Measurements from ENCODE around the gene PLCZ1.
"Not testable (repeated sequence)": the region's sequence is repeated elsewhere in the genome, so short reads cannot be mapped to it uniquely, and the experiment has no call there.

The PLCZ1 gene, protein sequence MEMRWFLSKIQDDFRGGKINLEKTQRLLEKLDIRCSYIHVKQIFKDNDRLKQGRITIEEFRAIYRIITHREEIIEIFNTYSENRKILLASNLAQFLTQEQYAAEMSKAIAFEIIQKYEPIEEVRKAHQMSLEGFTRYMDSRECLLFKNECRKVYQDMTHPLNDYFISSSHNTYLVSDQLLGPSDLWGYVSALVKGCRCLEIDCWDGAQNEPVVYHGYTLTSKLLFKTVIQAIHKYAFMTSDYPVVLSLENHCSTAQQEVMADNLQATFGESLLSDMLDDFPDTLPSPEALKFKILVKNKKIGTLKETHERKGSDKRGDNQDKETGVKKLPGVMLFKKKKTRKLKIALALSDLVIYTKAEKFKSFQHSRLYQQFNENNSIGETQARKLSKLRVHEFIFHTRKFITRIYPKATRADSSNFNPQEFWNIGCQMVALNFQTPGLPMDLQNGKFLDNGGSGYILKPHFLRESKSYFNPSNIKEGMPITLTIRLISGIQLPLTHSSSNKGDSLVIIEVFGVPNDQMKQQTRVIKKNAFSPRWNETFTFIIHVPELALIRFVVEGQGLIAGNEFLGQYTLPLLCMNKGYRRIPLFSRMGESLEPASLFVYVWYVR

DNA sequence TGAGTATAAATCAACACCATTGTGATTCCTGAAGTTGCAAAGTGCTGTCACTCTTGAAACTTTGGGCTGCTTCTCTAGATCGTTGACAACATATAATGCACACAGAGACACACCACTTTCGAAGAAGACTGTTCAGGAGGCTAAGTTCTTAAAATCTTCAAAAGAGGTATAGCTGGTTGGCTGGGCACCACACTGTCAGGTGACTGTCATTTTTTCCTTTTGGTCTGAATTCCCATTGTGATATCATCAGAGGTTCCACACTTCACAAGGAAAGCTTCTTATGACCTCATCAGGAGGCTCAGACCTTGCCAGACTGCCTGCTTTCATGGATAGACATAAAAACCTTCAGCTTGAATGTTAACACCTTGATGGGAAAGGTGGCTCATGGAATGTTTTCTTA is at the start of gene PLCZ1, which contains the start of gene CAPZA3:
Gene PLCZ1 (minus strand): TSS at position 194 of the 400 bp plus-strand sequence. CDS start 641 bp downstream, outside the sequence.
Gene CAPZA3 (plus strand): TSS at position 301 of the 400 bp plus-strand sequence. CDS start 150 bp downstream, outside the sequence.
- no peak for DNase-seq

DNA sequence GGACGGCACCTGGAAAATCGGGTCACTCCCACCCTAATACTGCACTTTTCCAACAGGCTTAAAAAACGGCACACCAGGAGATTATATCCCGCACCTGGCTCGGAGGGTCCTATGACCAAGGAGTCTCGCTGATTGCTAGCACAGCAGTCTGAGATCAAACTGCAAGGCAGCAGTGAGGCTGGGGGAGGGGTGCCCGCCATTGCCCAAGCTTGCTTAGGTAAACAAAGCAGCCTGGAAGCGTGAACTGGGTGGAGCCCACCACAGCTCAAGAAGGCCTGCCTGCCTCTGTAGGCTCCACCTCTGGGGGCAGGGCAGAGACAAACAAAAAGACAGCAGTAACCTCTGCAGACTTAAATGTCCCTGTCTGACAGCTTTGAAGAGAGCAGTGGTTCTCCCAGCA is 47.7 kb upstream of the PLCZ1 start:
- DNase-seq: not testable (repeated sequence)

DNA sequence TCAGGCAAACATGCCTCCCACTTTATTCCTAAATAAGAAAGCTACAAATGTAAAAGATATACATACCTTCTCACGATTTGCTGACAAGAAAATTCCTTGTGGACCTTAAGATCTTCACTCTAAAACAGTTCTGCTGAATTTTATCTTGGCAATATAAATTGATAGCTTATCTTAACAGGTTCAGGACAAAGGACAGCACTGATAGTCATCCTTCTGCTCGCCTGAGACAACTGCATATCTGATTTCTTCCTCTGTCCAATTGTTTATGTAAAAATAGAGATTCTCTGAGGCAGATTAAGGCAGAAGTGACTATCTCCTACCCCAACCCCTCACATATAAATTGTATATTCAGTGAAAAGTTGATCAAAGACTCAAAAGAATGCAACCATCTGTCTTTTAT is 45.0 kb upstream of the PLCZ1 start:
- no peak for DNase-seq

DNA sequence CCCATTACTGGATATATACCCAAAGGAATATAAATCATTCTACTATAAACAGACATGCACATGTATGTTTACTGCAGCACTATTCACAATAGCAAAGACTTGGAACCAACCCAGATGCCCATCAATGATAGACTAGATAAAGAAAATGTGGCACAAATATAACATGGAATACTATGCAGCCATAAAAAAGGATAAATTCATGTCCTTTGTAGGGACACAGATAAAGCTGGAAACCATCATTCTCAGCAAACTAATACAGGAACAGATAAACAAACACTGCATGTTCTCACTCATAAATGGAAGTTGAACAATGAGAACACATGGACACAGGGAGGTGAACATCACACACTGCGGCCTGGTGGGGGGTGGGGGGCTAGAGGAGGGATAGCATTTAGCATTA is 28.7 kb upstream of the PLCZ1 start:
- not testable (repeated sequence) for DNase-seq

DNA sequence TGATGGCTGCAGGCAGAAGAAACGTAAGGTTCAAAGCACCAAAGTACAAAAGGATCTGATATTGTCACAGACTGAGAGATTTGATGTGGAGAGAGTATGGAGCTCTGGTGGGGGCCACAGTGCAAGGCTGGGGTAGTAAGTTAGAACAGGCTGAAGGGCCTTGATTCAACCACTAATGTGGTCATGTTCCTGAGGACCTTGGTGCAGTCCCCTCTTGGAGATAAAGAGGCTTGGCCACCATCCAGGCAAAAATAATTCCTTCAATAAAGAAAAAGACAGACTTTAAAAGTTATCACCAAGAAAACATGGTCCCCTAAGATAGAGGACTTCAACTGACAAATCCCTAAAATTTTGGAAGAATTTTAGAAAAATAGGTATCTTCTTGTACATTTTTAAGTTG is 17.5 kb upstream of the PLCZ1 start:
- no peak for DNase-seq

DNA sequence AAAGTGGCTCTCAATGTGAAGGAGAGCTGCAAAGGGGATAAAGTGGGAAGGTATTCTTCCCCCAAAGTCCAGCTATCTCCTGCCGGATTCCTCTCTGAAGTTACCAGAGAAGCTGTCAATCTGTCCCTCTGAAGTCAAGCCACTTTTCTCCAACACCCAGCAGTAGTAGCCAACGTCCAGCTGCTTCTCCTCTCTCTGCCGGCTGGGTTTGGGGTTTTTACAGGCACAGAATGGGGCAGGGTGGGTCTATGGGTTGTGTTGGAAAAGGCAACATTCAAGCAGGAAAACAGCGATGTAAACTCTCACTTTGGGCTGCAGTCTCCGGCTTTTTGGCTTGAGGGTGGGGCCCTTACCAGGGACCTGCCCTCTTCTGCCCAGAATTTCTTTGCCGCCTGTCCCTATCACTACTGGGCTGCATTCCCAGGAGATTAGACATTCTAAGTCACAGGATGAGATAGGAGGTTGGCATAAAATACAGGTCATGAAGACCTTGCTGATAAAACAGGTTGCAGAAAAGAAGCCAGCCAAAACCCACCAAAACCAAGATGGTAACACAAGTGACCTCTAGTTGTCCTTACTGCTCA is 16.4 kb upstream of the PLCZ1 start:
- DNase-seq: no peak

DNA sequence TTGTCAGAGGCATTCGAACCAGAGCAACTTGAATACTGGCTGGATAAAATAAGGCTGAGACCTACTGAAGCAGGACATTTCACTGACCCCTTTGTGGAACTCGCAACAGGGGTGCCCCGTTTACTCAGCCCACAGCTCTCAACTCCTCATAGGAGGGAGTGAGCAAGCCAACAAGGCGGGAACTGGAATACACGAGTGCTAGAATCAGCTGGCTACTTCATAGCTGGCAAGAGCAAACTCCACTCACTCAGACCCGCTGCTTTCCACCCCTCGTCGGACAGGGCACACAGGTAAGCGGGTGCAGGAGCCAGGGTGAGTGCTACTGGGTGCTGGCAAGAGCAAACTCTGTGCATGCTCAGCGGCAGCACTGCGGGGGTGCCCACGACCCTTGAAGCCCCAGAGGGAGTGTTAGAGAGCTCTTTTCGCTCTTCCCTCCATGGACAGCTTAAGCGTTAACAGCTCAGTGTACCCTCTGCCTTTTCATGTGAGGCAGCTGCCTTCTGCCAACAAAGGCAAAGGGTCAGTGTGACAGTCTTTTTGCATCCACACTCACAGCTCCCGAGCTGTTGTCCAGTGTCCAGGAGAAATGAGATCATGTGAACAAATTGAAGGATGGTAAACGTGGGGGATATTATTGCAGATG is 15.8 kb upstream of the PLCZ1 start:
- no peak for DNase-seq

DNA sequence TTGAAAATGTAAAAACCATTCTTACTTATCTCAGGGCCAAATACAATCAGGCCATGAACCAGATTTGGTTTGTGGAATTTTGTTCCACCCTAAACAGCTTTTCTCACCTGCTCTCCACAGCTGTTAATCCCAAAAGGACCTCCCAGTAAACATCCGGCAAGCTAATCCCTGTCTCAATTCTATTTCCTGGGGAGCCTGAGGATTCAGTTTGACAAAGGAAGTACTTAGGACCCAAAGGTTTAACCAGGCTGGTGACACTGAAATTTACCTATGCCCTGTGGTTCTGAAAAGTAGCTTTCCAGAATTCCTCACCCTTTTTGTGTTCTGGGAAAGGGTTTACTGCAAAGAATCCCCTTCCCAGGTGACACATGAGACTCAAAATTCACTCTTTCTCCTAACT is 15.1 kb upstream of the PLCZ1 start:
- DNase-seq: no peak

DNA sequence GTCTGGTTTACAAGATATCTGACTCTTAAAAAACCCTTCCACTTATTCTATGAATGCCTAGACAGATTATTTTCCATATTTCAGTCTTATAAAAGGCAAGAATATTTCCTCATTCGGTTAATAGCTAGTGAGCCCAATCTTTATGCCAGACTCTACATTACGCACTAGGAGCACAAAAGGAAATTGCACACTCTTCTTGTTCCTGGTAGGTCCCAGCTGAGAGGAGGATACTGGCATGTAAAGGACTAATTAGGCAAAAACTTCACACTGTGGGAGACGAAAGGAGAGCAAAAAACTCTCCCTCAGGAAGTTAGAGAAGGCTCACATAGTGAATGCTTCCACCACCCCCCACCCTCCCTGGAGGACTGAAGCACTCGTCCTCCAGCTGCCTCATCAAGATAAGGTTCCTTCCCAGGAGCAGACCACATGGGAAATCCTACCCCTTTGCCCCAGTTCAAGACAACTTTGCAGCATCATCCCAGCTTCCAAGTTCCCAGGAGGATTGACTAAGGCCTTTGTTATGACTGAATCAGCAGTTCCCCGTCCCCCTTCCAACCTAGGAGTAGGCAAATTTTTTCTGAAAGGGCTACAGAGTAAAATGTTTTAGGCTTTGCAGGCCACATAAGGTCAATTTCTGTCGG is 14.6 kb upstream of the PLCZ1 start:
- no peak for DNase-seq

DNA sequence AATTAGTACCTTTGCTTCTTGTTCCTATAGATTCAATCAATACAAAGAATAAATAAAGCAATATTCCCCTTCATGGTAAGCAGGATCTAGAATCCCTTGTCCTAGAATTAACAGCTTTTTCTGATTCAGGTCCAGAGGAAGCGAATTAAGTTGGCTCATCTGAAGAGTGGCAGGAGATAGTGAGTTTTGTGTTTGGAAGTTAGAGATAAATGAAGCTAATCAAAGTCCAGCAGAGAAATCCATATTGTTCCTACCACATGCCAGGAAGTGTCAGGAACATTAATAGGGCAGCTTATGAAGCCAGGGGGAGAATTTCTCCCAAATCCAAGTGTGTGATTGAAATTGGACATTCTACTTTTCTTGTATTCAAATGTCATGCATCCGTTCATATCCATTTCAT is 14.1 kb upstream of the PLCZ1 start:
- DNase-seq: no peak

DNA sequence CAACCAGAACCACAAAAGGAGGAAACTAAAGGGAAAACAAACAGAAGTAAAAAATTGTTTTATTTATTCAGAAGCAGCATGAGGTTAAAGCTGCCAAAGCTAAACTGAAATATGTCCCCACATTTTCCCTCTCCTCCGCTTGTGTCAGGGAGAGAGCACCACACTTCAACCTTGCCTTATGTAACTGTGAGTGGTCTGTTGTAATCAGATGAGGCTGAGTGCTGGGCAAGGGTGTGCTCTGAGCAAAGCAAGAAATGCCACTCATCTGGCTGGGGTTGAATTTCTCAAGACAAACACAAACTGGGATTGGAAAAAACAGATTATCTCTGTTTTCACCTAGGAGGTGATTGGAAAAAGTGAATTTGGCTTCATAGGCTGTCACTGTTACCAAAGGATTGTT is 12.3 kb upstream of the PLCZ1 start:
- DNase-seq: no peak

DNA sequence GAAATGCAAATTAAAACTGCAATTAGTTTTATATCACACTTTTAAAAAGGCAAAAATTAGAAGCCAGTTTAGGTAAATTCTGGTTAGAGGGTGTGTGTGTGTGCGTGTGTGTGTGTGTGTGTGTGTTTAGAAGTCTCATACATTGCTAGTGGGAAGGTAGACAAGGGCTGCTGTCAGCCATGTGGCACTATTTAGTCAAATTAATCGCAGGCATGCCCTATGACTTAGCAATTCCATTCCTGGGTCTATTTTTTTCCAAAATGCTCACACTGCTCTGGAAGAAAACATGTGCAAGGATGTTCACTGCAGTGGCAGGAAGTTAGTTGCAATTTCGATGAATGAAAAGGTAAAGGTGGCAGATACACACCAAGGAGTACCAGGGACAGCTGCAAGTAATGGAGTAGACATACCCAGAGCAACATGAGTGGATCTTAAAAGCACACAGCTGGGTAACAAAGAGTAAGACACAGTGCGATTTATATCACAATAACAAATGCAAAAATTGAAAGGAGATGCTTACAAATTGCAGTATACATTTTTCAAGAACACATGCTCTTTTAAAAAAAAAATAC is 11.7 kb upstream of the PLCZ1 start:
- no peak for DNase-seq

DNA sequence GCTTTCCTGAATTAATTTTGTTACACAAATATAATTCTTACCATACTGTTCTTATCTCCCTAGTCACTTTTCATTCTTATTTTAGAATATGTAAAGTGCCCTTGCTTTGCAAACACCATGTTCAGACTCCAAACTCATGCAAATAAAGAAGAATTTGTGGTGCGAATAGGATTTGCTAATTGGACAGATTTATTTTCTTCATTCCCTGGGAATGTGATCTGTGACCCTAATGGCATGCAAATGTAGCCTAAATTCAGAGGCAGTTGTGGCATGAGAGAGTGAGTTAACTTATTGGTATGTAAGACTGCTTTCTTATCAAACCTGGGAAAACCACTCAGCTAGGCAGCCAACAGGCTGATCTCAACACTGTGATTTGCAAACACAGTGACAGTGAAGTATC is 10.1 kb upstream of the PLCZ1 start:
- no peak for DNase-seq

DNA sequence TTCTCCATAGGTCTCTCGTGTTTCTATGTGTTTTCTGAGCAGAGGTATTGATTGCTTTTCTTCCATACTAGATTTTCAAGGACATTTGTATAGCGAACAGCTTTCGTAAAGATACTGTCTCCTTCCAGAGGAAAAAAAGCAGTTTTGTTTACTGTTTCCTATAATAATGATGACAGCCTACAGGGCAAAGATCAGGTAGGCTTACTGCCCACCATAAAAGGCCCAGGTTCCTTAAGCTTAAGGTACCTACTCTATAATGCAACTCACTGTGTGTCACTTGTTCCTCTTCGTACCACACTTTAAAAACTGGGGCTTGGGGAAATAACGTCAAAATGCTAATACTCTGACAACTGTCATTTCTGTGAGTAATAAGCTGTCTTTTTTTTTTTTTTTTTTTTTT is 6.7 kb downstream of the PLCZ1 start:
- no peak for DNase-seq

DNA sequence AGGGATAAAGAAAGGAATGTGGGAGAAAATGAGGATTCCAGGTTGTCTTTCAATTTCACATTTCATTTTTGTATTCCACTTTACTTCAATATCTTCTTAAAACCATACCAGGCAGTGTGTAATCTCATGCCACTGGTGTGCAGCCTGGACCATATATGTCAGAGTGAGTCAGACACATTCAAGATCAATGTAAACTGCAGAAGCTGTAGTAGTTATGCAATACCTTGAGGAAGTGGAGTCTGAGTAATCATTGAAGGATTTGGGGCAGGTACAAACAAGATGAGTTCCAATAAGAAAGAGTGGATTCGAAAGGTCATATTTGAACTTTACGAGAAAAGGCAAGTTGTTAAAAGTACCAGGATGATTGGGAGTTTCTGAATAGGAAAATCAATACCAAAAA is 14.1 kb downstream of the PLCZ1 start:
- no peak for DNase-seq

DNA sequence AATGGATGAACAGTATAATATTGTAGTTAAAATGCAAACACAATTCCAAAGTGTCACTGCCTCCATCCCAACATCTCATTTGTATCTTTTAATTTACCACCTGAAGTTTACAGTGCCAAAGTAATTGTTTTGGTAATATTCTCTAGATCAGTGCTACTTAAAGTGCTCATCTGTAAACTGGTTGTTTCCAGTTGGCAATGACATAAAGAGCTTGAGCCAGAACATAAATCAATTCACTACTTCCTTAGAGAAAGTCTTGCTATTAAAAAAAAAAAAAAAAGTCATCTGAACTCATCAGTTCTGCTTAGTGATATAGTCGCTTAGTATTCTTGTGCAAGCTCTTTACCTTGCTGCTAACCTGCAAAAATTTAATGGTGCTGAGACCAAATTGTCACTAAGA is 16.4 kb downstream of the PLCZ1 start:
- DNase-seq: no peak

DNA sequence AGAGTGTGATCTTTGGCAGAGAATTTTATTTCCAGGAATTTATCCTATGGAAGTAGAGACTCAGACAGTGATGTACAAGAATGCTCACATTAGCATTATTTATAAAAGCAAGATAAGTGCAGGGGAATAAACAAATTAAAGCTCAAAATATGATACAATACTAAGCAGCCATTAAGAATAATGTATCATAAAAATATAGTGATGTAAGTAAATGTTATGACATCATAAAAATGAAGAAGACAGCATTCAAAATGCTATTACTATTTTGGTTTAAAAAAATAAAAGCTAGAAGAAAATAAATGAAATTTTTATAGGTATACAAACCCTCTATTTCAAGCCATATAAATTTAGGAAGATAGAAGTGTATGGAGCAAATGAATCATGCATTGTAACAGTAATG is 17.1 kb downstream of the PLCZ1 start:
- no peak for DNase-seq

DNA sequence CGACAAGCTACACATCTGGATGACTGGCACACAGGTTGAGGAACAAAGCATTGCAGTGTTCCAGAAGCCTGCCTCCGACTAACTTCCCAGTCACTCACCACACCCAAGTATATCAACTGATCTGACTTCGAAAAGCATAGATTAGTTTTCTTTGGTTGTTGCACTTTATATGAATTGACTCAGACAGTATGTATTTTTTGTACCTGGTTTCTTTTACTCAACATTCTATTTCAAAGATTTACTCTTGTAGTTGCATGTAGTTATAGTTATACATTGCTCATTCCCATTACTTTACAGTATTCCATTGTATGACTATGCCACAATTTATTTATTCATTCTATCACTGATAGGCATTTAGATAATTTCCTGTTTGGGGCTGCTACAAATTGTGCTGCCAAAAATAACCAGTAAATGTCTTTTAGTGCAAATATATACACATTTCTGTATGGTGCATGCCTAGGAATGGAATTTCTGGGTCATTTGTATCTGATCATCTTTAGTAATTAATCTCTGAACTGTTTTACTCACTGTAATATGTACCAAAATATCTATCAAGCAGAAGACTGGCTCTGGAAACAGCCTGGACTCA is 17.8 kb downstream of the PLCZ1 start:
- no peak for DNase-seq

DNA sequence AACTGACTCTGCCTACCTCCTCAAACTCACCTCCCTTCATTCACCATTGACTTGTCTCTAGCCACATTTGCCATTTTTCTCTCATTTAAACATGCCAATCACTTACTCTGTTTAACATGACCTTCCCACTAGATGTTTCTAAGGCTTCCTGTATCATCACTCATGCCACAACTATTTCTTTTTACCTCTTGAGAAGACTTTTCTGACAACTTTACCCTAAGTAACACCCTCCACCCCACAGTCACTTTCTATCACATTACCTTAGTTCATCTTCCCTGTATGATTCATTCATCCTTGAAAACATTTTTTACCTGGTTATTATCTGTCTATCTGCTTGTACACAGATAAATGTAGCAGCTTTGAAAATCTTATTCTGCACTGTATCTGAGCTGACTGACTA is 19.4 kb downstream of the PLCZ1 start:
- DNase-seq: no peak

DNA sequence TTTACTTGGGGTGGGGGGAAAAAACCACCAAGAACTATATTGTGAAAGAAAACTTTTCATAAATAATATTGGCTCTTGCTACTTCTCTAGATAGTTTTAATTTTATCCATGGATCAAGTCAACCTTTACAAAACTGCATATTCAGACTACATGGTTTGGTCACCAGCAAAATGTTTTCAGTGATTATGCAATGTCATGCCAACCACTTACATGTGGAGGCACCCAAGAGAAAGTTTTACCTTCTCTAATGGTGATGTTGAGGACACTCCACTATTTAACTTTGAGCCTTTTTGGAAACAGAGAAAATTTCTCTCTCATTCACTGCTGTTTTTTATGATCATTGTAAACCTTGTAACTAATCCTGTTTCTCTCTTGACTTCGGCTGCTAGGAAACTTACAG is 21.6 kb downstream of the PLCZ1 start:
- DNase-seq: no peak

DNA sequence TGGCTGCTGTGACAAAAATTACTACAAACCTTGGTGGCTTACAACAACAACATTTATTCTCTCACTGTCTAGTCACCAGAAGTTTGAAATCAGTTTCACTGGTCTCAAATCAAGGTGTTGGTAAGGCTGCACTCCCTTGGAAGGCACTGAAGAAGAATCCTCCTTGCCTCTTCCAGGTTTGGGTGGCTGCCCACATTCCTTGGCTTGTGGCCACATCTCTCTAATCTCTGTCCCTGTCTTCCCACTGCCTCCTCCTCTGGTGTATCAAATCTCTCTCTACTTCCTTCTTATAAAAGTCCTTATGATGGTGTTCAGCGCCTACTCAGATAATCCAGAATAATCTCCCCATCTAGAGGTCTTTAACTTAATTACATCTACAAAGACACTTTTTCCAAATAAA is 31.0 kb downstream of the PLCZ1 start:
- DNase-seq: no peak

DNA sequence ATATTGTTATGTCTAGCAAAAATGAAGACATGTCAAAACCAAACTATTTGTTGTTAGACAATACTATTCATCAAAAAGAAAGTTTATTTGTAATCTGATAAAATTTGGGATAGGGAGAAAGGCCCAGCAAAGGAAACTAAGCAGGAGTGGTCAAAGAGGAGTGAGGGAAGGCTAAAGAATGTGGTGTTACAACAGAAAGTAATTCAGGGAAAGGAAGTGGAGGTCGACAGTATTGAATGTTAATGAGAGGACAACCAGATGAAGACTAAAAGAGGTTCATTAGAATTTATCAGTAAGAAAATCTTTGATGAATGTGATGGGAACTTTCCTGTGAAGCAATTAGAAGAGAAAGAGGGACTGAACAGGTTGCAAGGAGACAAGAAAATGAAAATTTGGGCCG is 33.9 kb downstream of the PLCZ1 start:
- no peak for DNase-seq

Measured in activated naive CD4-positive, alpha-beta T cell treated with anti-CD3 and anti-CD28 coated beads, Interleukin-2, amount 50 U/mL, for 16 hours (primary cell).